ENCODE results near the gene MSH5. TPM values are rescaled to one million over a fixed set of nuclear protein-coding genes. Genes with fewer than 3 reads are reported as not detected.

The MSH5 gene
- total and polyA plus RNA-seq, 9 of the 15 experiments (the other 6 are each of a cell fraction or from before 2014, with no cell fraction given): 12.5 to 104 (median 46.6) TPM

- TF ChIP-seq MGA (IDR thresholded peaks at IDR 0.05) (no peak), ZBTB49 (CRISPR knock-in tag; IDR thresholded peaks at IDR 0.05; ENCODE audit: borderline replicate concordance) (no peak), ZBTB9 (CRISPR knock-in tag; IDR thresholded peaks at IDR 0.05) (peak; percentile 88), TEAD2 (tag; IDR thresholded peaks at IDR 0.05) (no peak), DPF2 (IDR thresholded peaks at IDR 0.05) (peak; percentile 82), GATAD2A (IDR thresholded peaks at IDR 0.05) (peak; percentile 80; the same call in 1 of the 2 replicates), PCBP2 (IDR thresholded peaks at IDR 0.05; ENCODE audit: low read depth, low read length, poor library complexity, severe bottlenecking) (no peak), ZNF449 (CRISPR knock-in tag; IDR thresholded peaks at IDR 0.05) (peak; percentile 87), KAT2B (IDR thresholded peaks at IDR 0.05; ENCODE audit: low read depth, low read length) (no peak)
Observed at GRCh38 chr6:31725502-31726350, 14.1 kb upstream of the MSH5 start (continued).
